ENCODE measurements around the gene TTC27. TPM values are rescaled to one million over a fixed set of nuclear protein-coding genes. Genes with fewer than 3 reads are reported as not detected.

TTC27 gene
- total RNA-seq, 4 donors from 2014 or later = 10.4 to 13.9 (median 11.6) TPM

- Histone ChIP-seq H3K9me3 (no peaks in the 10 kb centered on the region), H3K36me3 (no peaks in the 10 kb centered on the region), H3K4me3 (no peak overlapping the region), H3K4me1 (no peaks in the 10 kb centered on the region), H3K27me3 (no peaks in the 10 kb centered on the region), H3K27ac (no peak overlapping the region)
- 94 to 98% methylated on average over 2 to 3 of the region's 3 CpGs for WGBS, 2 donors (ENCODE audit: low coverage in 1 of 2)
- no peak for ATAC-seq
- TF ChIP-seq EP300 (IDR thresholded peaks at IDR 0.05) = no peak
- TF ChIP-seq POLR2AphosphoS5 (IDR thresholded peaks at IDR 0.05) = no peak
- TF ChIP-seq POLR2A (IDR thresholded peaks at IDR 0.05) = no peak
- TF ChIP-seq, protein P1, sequence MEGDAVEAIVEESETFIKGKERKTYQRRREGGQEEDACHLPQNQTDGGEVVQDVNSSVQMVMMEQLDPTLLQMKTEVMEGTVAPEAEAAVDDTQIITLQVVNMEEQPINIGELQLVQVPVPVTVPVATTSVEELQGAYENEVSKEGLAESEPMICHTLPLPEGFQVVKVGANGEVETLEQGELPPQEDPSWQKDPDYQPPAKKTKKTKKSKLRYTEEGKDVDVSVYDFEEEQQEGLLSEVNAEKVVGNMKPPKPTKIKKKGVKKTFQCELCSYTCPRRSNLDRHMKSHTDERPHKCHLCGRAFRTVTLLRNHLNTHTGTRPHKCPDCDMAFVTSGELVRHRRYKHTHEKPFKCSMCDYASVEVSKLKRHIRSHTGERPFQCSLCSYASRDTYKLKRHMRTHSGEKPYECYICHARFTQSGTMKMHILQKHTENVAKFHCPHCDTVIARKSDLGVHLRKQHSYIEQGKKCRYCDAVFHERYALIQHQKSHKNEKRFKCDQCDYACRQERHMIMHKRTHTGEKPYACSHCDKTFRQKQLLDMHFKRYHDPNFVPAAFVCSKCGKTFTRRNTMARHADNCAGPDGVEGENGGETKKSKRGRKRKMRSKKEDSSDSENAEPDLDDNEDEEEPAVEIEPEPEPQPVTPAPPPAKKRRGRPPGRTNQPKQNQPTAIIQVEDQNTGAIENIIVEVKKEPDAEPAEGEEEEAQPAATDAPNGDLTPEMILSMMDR (IDR thresholded peaks at IDR 0.05) = no peak
Observed at GRCh38 chr2:32801741-32802140, 173.9 kb downstream of the TTC27 start.

DNA sequence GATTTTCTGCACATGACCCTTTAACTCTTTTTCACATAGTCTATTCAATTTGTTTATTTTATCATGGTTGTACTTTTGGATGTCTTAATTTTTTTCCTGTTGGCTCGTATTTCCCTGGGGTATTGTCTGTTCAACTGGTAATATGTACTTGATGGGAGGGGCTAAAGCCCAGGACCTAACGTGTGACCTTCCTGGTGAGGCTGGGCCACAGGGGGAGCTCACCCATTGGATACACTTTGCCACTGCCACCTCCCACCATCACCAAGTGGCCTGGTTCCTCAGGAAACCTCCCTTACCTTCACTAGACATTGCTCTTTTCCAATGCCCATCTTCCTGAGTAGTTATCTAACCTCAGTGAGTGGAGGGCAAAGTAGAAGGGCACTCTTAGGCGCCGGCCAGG, 175.0 kb downstream of the TTC27 start:
- Histone ChIP-seq H3K4me1 (no peaks in the 10 kb centered on the region), H3K36me3 (no peaks in the 10 kb centered on the region), H3K27ac (no peak overlapping the region), H3K4me3 (no peak overlapping the region), H3K27me3 (no peaks in the 10 kb centered on the region), H3K9me3 (no peaks in the 10 kb centered on the region)
- no peak for ATAC-seq
- 75% methylated on average over 1 of the region's 4 CpGs; no CpG with 5 or more reads in 1 of the 2 donors for WGBS, 2 donors (ENCODE audit: low coverage in 1 of 2)
- TF ChIP-seq EP300 (IDR thresholded peaks at IDR 0.05) (no peak), POLR2AphosphoS5 (IDR thresholded peaks at IDR 0.05) (no peak), POLR2A (IDR thresholded peaks at IDR 0.05) (no peak)
- TF ChIP-seq, protein P1 (IDR thresholded peaks at IDR 0.05) = no peak

GRCh38 chr2:32804205-32804604, 176.4 kb downstream of the TTC27 start:
- TF ChIP-seq EP300 (IDR thresholded peaks at IDR 0.05) (no peak), POLR2AphosphoS5 (IDR thresholded peaks at IDR 0.05) (no peak), POLR2A (IDR thresholded peaks at IDR 0.05) (no peak)
- TF ChIP-seq, protein P1 (IDR thresholded peaks at IDR 0.05) = no peak
- no peaks in the 10 kb centered on the region for H3K36me3 ChIP-seq
- 55 to 84% methylated on average over 2 of the region's 2 CpGs for WGBS, 2 donors (ENCODE audit: low coverage in 1 of 2)
- H3K27me3 ChIP-seq = no peaks in the 10 kb centered on the region
- H3K27ac ChIP-seq = no peak overlapping the region
- no peak for ATAC-seq
- H3K9me3 ChIP-seq = no peaks in the 10 kb centered on the region
- H3K4me1 ChIP-seq = no peaks in the 10 kb centered on the region
- no peak overlapping the region for H3K4me3 ChIP-seq

DNA sequence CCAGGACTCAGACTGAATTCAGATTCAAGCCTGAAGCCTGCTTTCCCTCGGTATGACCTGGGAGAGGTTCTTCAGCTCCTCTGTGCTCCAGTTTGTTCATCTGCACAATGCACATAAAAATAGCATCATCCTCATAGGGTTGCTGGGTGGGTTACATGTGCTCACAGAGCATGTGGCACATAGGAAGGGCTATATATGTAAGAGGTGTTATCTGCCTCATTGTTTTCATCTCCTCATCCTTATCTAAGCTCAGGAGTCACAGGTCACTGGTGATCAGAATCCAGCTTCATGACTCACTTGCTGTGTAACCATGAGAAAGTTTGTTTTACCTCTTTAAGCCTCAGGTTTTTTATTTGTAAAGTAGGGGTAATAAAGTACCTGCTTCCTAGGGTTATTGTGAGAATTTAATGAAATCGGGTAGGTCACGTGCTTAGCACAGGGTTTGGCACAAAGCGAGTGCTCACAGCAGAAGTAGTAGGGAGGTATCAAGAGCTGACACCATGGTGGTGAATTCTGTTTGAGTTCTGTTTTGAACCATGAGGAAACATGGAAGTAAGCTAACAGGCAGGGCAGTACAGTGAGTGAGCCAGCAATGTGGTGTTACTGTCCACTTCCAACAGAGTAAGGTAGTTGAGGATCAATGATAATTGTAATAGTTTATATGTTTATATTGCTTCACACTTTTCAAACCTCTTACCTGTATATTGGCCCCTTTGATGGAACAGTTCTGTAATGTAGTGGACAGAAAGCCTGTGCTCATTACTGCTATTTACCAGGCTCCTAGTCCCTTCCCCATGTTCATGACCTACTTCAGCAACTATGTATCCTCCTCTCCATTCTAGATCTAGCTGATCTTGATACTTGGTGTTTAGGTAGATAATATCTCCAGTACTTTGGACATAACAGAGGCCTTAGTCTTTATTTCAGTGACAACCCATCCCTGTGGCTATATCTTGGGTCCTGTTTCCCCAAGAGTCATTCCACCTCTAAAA, 177.6 kb downstream of the TTC27 start:
- 69 to 85% methylated on average over 4 of the region's 4 CpGs for WGBS, 2 donors (ENCODE audit: low coverage in 1 of 2)
- Histone ChIP-seq H3K9me3 (no peaks in the 10 kb centered on the region), H3K27me3 (no peaks in the 10 kb centered on the region), H3K27ac (no peak overlapping the region), H3K4me3 (no peak overlapping the region), H3K36me3 (peaks cover 0 to 2% of the 10 kb centered on the region in 2 donors), H3K4me1 (no peaks in the 10 kb centered on the region)
- ATAC-seq = no peak
- TF ChIP-seq EP300 (IDR thresholded peaks at IDR 0.05) (no peak), POLR2AphosphoS5 (IDR thresholded peaks at IDR 0.05) (no peak), POLR2A (IDR thresholded peaks at IDR 0.05) (no peak)
- TF ChIP-seq, protein P1 (IDR thresholded peaks at IDR 0.05) = no peak

DNA sequence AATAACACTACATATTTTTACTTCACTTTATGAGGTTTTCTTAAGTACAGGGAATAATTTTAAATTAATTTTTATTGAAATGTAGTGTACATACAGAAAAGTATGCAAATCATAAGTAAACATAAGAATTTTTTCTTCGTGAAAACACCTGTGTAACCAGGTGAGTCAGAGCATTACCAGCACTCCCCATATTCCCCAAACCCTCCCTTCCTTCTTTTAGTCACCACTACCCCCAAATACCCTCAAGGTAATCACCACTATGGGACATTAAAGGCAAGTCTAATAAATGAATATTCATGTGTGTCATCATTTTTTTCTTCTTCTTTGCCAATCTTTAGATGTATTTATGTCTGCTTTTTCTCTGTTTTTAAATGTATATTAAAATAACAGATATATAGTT, 179.0 kb downstream of the TTC27 start:
- no peak for ATAC-seq
- H3K27ac ChIP-seq = no peak overlapping the region
- H3K4me3 ChIP-seq = no peak overlapping the region
- H3K4me1 ChIP-seq = no peaks in the 10 kb centered on the region
- TF ChIP-seq POLR2AphosphoS5 (IDR thresholded peaks at IDR 0.05) = no peak
- TF ChIP-seq EP300 (IDR thresholded peaks at IDR 0.05) = no peak
- TF ChIP-seq, protein P1 (IDR thresholded peaks at IDR 0.05) = no peak
- no peak for TF ChIP-seq POLR2A (IDR thresholded peaks at IDR 0.05)
- no peaks in the 10 kb centered on the region for H3K9me3 ChIP-seq
- no peaks in the 10 kb centered on the region for H3K27me3 ChIP-seq
- H3K36me3 ChIP-seq = peaks cover 0 to 15% of the 10 kb centered on the region in 2 donors
- WGBS, 2 donors (ENCODE audit: low coverage in 1 of 2) = 52 to 91% methylated on average over 1 of the region's 1 CpG
